OCI-LY7 (cell line): ENCODE measurements around the gene ANK3.

Experiments
- EZH2phosphoT487 ChIP-seq: fragments of 200-600 bp; sonication (generic); IDR thresholded peaks from 2 replicates; pipeline ENCODE4 v1.6.1; 2018; ENCODE audit warnings: low read depth, borderline replicate concordance, mild to moderate bottlenecking, mixed run types, antibody characterized with exemption, low read length, moderate library complexity, mixed read lengths
- TF ChIP-seq, protein P1 (sequence below): fragments of 200-600 bp; sonication (generic); conservative IDR thresholded peaks from 2 replicates; pipeline ENCODE4 v1.5.1; 2014; ENCODE audit warnings: mild to moderate bottlenecking, antibody characterized with exemption, low read length, moderate library complexity, mixed read lengths

DNA sequence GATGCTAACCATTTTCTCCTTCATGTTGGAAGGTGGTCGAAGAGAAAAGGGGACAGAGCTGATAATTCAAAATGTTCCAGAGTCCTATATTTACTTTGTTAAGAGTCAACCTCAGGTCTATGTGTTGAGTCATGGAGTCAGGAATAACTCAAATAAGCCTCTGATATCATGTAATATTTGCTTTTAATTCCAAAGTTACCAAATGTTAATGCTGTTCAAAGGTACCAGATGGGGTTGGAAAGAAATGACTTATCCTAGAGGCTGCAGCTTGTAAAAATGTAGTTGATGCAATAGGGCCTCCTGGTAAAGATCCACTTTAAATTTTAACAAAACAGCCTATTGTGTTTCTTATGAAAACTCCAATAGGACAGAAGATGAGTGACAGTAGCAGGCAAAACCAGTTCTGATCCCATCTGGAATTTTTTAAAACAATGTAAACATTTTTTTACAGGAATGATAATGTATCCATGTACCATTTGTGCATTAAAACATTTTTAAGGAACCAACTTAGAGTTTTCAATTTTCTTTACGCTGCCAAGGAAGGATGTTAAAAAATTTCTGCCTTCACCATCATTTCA, 218.2 kb downstream of the ANK3 start:
- TF ChIP-seq, protein P1, sequence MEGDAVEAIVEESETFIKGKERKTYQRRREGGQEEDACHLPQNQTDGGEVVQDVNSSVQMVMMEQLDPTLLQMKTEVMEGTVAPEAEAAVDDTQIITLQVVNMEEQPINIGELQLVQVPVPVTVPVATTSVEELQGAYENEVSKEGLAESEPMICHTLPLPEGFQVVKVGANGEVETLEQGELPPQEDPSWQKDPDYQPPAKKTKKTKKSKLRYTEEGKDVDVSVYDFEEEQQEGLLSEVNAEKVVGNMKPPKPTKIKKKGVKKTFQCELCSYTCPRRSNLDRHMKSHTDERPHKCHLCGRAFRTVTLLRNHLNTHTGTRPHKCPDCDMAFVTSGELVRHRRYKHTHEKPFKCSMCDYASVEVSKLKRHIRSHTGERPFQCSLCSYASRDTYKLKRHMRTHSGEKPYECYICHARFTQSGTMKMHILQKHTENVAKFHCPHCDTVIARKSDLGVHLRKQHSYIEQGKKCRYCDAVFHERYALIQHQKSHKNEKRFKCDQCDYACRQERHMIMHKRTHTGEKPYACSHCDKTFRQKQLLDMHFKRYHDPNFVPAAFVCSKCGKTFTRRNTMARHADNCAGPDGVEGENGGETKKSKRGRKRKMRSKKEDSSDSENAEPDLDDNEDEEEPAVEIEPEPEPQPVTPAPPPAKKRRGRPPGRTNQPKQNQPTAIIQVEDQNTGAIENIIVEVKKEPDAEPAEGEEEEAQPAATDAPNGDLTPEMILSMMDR: no peak
- no peak for TF ChIP-seq EZH2phosphoT487
